Thoracic aorta endothelial cell (primary cell): ENCODE results near the gene RNASEH1. TPM values are rescaled to one million over a fixed set of nuclear protein-coding genes. Genes with fewer than 3 reads are reported as not detected.

Experiments used
- total RNA-seq: library from RNA; depleted of rRNA; stranded (reverse); fragments of >200 nt; gene quantifications from 2 replicates; pipeline ENCODE4 v1.2.3, GENCODE V29; 2012

The RNASEH1 gene
- total RNA-seq: 45.0 and 45.9 TPM in 2 replicates

GRCh38 chr2:3558205-3559014, at the start of gene RNASEH1:
TSS of gene RNASEH1 (minus strand) at chr2:3558333. CDS start at chr2:3558260, 73 bp downstream.

GRCh38 chr2:3594493-3595281, 36.6 kb upstream of the RNASEH1 start, which contains the start of gene COLEC11:
TSS of gene COLEC11 (plus strand) at chr2:3595112. CDS start at chr2:3604341, 9,229 bp downstream.

GRCh38 chr2:3519255-3520205, 38.6 kb downstream of the RNASEH1 start, which contains the start of gene ADI1:
TSS of gene ADI1 (minus strand) at chr2:3519531. CDS start at chr2:3519487, 44 bp downstream.

Other genes with a start within 250 kb of the RNASEH1 start
- 33.0 and 36.3 TPM in 2 replicates for gene EIPR1, start 180.5 kb downstream of the RNASEH1 start, total RNA-seq
- gene TRAPPC12, start 178.6 kb downstream of the RNASEH1 start, total RNA-seq: 47.2 and 48.2 TPM in 2 replicates
- 44.4 and 52.5 TPM in 2 replicates for gene ADI1, start 38.8 kb downstream of the RNASEH1 start, total RNA-seq
- 1,809 and 1,947 TPM in 2 replicates for gene RPS7, start 16.9 kb upstream of the RNASEH1 start, total RNA-seq
- not detected in 2 replicates for gene COLEC11, start 36.8 kb upstream of the RNASEH1 start, total RNA-seq
- not detected in 2 replicates for gene ALLC, start 99.9 kb upstream of the RNASEH1 start, total RNA-seq
- gene DCDC2C, start 145.2 kb upstream of the RNASEH1 start, total RNA-seq: not detected in 2 replicates